Measurements from ENCODE around the gene NSMF.

DNA sequence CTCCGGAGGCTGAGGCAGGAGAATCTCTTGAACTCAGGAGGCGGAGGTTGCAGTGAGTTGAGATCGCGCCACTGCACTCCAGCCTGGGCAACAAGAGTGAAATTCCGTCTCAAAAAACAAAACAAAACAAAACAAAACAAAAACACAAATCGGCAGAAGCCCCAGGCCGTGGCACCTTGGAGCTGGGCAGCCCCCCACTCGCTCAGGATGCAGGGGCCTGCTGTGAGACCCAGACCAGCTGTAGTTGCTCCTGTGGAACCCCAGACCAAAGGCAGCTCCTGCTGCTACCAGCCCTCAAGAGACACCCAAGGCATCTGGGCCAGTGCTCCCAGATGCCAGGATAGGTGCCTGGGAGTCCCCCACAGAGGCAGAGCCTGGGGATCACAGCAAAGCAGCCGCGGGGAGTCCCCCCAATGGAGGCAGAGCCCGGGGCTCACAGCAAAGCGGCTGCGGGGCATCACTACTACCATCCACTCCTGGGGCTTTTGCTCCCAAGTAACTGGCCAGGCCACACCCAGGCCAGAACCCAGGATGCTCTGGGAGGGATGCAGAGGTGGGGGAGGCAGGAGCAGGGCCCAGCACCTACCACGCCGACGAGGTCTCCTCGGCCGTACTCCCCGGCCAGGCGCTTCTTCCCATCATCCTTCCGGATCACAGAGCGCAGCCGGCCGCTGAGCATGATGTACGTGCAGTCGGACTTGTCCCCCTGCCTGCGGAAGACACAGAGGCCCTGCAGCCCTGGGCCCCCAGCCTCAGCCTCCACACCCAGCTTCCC lies 37.7 kb upstream of the NSMF start:
- TF ChIP-seq, protein P1, sequence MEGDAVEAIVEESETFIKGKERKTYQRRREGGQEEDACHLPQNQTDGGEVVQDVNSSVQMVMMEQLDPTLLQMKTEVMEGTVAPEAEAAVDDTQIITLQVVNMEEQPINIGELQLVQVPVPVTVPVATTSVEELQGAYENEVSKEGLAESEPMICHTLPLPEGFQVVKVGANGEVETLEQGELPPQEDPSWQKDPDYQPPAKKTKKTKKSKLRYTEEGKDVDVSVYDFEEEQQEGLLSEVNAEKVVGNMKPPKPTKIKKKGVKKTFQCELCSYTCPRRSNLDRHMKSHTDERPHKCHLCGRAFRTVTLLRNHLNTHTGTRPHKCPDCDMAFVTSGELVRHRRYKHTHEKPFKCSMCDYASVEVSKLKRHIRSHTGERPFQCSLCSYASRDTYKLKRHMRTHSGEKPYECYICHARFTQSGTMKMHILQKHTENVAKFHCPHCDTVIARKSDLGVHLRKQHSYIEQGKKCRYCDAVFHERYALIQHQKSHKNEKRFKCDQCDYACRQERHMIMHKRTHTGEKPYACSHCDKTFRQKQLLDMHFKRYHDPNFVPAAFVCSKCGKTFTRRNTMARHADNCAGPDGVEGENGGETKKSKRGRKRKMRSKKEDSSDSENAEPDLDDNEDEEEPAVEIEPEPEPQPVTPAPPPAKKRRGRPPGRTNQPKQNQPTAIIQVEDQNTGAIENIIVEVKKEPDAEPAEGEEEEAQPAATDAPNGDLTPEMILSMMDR (IDR thresholded peaks at IDR 0.05 in 2 of 3, conservative IDR thresholded peaks at IDR 0.05 in 1 of 3; ENCODE audit: control insufficient read depth in 2 of 3, extremely low read depth in 1 of 3, insufficient read depth in 1 of 3, low read depth in 3 of 3, low read length in 3 of 3): no peak
- TF ChIP-seq ASH2L (IDR thresholded peaks at IDR 0.05; ENCODE audit: borderline replicate concordance, low read depth) (no peak), SUZ12 (IDR thresholded peaks at IDR 0.05; ENCODE audit: unreplicated experiment) (no peak), CBX5 (IDR thresholded peaks at IDR 0.05; ENCODE audit: low read depth) (no peak), MYC (IDR thresholded peaks at IDR 0.05; ENCODE audit: insufficient read depth, insufficient read length, insufficient replicate concordance, low read length, severe bottlenecking) (no peak), ZNF24 (IDR thresholded peaks at IDR 0.05) (no peak), POLR2A (IDR thresholded peaks at IDR 0.05; ENCODE audit: low read depth, low read length) (no peak)
- TF ChIP-seq, protein P2, sequence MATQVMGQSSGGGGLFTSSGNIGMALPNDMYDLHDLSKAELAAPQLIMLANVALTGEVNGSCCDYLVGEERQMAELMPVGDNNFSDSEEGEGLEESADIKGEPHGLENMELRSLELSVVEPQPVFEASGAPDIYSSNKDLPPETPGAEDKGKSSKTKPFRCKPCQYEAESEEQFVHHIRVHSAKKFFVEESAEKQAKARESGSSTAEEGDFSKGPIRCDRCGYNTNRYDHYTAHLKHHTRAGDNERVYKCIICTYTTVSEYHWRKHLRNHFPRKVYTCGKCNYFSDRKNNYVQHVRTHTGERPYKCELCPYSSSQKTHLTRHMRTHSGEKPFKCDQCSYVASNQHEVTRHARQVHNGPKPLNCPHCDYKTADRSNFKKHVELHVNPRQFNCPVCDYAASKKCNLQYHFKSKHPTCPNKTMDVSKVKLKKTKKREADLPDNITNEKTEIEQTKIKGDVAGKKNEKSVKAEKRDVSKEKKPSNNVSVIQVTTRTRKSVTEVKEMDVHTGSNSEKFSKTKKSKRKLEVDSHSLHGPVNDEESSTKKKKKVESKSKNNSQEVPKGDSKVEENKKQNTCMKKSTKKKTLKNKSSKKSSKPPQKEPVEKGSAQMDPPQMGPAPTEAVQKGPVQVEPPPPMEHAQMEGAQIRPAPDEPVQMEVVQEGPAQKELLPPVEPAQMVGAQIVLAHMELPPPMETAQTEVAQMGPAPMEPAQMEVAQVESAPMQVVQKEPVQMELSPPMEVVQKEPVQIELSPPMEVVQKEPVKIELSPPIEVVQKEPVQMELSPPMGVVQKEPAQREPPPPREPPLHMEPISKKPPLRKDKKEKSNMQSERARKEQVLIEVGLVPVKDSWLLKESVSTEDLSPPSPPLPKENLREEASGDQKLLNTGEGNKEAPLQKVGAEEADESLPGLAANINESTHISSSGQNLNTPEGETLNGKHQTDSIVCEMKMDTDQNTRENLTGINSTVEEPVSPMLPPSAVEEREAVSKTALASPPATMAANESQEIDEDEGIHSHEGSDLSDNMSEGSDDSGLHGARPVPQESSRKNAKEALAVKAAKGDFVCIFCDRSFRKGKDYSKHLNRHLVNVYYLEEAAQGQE (IDR thresholded peaks at IDR 0.05; ENCODE audit: low read depth, low read length): no peak
